ENCODE measurements around the gene STX17.

DNA sequence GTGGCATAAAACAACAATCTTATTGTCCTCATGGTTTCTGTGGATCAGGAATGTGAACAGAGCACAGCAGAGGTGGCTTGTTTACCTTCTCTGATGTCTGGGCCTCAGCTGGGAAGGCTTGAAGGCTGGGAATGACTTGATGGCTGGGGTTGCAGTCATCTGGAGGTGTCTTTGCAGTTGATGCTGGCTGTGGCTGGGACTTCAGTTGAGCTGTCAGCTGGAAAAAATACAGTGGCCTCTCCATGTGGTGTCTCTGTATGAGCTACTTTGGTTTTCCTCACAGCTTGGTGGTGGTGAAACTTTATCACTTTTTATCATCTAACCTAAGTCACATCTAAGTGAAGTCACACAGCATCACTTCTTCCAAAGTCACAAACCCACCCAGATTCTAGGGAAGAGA, 24.7 kb upstream of the STX17 start:
- no peak for TF ChIP-seq EP300 (IDR thresholded peaks at IDR 0.05; ENCODE audit: low read depth)
- TF ChIP-seq POLR2A (IDR thresholded peaks at IDR 0.05) = no peak
- TF ChIP-seq, protein P1, sequence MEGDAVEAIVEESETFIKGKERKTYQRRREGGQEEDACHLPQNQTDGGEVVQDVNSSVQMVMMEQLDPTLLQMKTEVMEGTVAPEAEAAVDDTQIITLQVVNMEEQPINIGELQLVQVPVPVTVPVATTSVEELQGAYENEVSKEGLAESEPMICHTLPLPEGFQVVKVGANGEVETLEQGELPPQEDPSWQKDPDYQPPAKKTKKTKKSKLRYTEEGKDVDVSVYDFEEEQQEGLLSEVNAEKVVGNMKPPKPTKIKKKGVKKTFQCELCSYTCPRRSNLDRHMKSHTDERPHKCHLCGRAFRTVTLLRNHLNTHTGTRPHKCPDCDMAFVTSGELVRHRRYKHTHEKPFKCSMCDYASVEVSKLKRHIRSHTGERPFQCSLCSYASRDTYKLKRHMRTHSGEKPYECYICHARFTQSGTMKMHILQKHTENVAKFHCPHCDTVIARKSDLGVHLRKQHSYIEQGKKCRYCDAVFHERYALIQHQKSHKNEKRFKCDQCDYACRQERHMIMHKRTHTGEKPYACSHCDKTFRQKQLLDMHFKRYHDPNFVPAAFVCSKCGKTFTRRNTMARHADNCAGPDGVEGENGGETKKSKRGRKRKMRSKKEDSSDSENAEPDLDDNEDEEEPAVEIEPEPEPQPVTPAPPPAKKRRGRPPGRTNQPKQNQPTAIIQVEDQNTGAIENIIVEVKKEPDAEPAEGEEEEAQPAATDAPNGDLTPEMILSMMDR (IDR thresholded peaks at IDR 0.05) = no peak
